MM.1S (cell line): ENCODE measurements around the gene SAA2.
"Not testable (repeated sequence)": the region's sequence is repeated elsewhere in the genome, so short reads cannot be mapped to it uniquely, and the experiment has no call there.

ENCODE experiments used
- CTCF ChIP-seq: fragments of 300-600 bp; sonication (generic); IDR thresholded peaks from 2 replicates; pipeline ENCODE4 v1.5.1; 2016; ENCODE audit warnings: antibody characterized with exemption, low read length, mixed read lengths
- EZH2 ChIP-seq: fragments of 300-600 bp; sonication (generic); optimal IDR thresholded peaks from 2 replicates; pipeline ENCODE3; 2017; ENCODE audit warnings: low read depth, mild to moderate bottlenecking, antibody characterized with exemption, low read length, mixed read lengths

- not testable (repeated sequence) for TF ChIP-seq CTCF, EZH2
Observed at GRCh38 chr11:18247191-18247581, 1.3 kb downstream of the SAA2 start.
